GM23338 (cell line): Measurements from ENCODE around the gene GNB1L.

Experiments
- CREB1 ChIP-seq: fragments of 250-450 bp; sonication (Bioruptor Pico); IDR thresholded peaks from 2 replicates; pipeline ENCODE4 v1.5.0; 2020; ENCODE audit warnings: low read depth, mild to moderate bottlenecking, moderate library complexity
- CTCF ChIP-seq, 2 experiments: fragments of 200-600 bp in 1 of 2; sonication (generic) in 1 of 2; conservative IDR thresholded peaks; 2 replicates each; pipeline versions ENCODE4 v1.5.1 to v1.6.1; 2016 to 2017; ENCODE audit warnings: antibody characterized with exemption in 2 of 2, low read depth in 2 of 2, mild to moderate bottlenecking in 2 of 2, moderate library complexity in 1 of 2
- ETS1 ChIP-seq: IDR thresholded peaks from 2 replicates; pipeline ENCODE4 v1.6.1; 2016; ENCODE audit warnings: antibody characterized with exemption
- EZH2 ChIP-seq: fragments of 200-600 bp; sonication (generic); IDR thresholded peaks from one replicate; pipeline ENCODE4 v1.8.0; 2017; ENCODE audit warnings: antibody characterized with exemption, mild to moderate bottlenecking, low read depth; ENCODE audit not compliant: unreplicated experiment
- EZH2phosphoT487 ChIP-seq: fragments of 200-600 bp; sonication (generic); IDR thresholded peaks from one replicate; pipeline ENCODE4 v1.8.1; 2018; ENCODE audit warnings: antibody characterized with exemption; ENCODE audit not compliant: unreplicated experiment
- JUNB ChIP-seq: IDR thresholded peaks from one replicate; pipeline ENCODE4 v1.6.1; 2016; ENCODE audit warnings: antibody characterized with exemption; ENCODE audit not compliant: unreplicated experiment
- POLR2AphosphoS5 ChIP-seq: IDR thresholded peaks from 2 replicates; pipeline ENCODE4 v1.6.1; 2016; ENCODE audit warnings: antibody characterized with exemption, low read depth
- REST ChIP-seq: IDR thresholded peaks from one replicate; pipeline ENCODE4 v1.6.1; 2018; ENCODE audit warnings: antibody characterized with exemption; ENCODE audit not compliant: unreplicated experiment
- STAT1 ChIP-seq: IDR thresholded peaks from one replicate; pipeline ENCODE4 v1.6.1; 2016; ENCODE audit warnings: antibody characterized with exemption; ENCODE audit not compliant: unreplicated experiment
- ZNF114 ChIP-seq: fragments of 250-450 bp; sonication (Bioruptor Pico); IDR thresholded peaks from 2 replicates; pipeline ENCODE4 v1.5.0; 2020; ENCODE audit warnings: mild to moderate bottlenecking, moderate library complexity
- ZNF331 ChIP-seq: fragments of 250-450 bp; sonication (Bioruptor Pico); IDR thresholded peaks from 2 replicates; pipeline ENCODE4 v1.5.0; 2020; ENCODE audit warnings: low read depth, mild to moderate bottlenecking, moderate library complexity

GRCh38 chr22:19735665-19736510, 118.8 kb downstream of the GNB1L start:
- TF ChIP-seq CTCF (conservative IDR thresholded peaks at IDR 0.05; ENCODE audit: low read depth in 2 of 2) (no peak), POLR2AphosphoS5 (no peak), REST (no peak), CREB1 (CRISPR knock-in tag) (no peak), EZH2 (no peak), ETS1 (no peak), JUNB (no peak), ZNF331 (no peak), EZH2phosphoT487 (no peak), STAT1 (no peak), ZNF114 (CRISPR knock-in tag) (no peak)
